Lower lobe of right lung (tissue), 2 donors: ENCODE results near the gene DMD. TPM values are rescaled to one million over a fixed set of nuclear protein-coding genes. Genes with fewer than 3 reads are reported as not detected.

ENCODE experiments used
- ATAC-seq, 2 donors: fragments of 200-7000 bp; cut with Tn5 transposase; one replicate each; pipeline ENCODE4 v1.9.1; 2020 to 2022; ENCODE audit warnings: mild to moderate bottlenecking in 2 of 2, moderate library complexity in 2 of 2
- DNase-seq: peaks from one replicate; pipeline ENCODE4 v3.0.0-alpha.2; 2020
- H3K27ac ChIP-seq: fragments of 200-600 bp; one replicate; pipeline ENCODE4 v1.8.0; 2022
- H3K27me3 ChIP-seq: fragments of 200-600 bp; one replicate; pipeline ENCODE4 v1.8.0; 2022; ENCODE audit warnings: low read depth
- H3K36me3 ChIP-seq: fragments of 200-600 bp; one replicate; pipeline ENCODE4 v1.8.0; 2022; ENCODE audit warnings: mild to moderate bottlenecking
- H3K4me1 ChIP-seq: fragments of 200-600 bp; one replicate; pipeline ENCODE4 v1.8.0; 2022
- H3K4me3 ChIP-seq: fragments of 200-600 bp; one replicate; pipeline ENCODE4 v1.8.0; 2022; ENCODE audit warnings: mild to moderate bottlenecking
- H3K9me3 ChIP-seq: fragments of 200-600 bp; one replicate; pipeline ENCODE4 v1.8.0; 2022
- CTCF ChIP-seq: fragments of 200-600 bp; IDR thresholded peaks from one replicate; pipeline ENCODE4 v1.8.0; 2022; ENCODE audit warnings: antibody characterized with exemption, mild to moderate bottlenecking
- intact Hi-C: fragments of 100-400 bp; cut with DNase I; formaldehyde crosslinking; loops from one replicate; pipeline ENCODE4 v1.11.0; 2022
- total RNA-seq: library from RNA; stranded (reverse); fragmentation: NEBNext Ultra II Directional; extraction: Animal tissue kit (Norgen Biotek cat#: 25700); gene quantifications from one replicate; pipeline ENCODE4 v1.2.1, GENCODE V29; 2021
- donor health status: DM: no; HTN: yes; CAD: no; lungs with severe emphysema.

Gene DMD
- total RNA-seq, 1 donor from 2014 or later, result 29.4 TPM

- H3K27me3 ChIP-seq, result no peaks in the 10 kb centered on the region
- H3K4me3 ChIP-seq, result no peak overlapping the region
- intact Hi-C loops, result no loop called here
- no peak for ATAC-seq
- H3K27ac ChIP-seq, result no peak overlapping the region
- no peaks in the 10 kb centered on the region for H3K4me1 ChIP-seq
- no peaks in the 10 kb centered on the region for H3K9me3 ChIP-seq
- no peaks in the 10 kb centered on the region for H3K36me3 ChIP-seq
- no peak for TF ChIP-seq CTCF
- no peak for DNase-seq
These were observed 2073.2 kb downstream of the DMD start for GRCh38 chrX:31138124-31138523.

GRCh38 chrX:31136144-31136611 lies 2075.2 kb downstream of the DMD start:
- no peaks in the 10 kb centered on the region for H3K4me1 ChIP-seq
- peaks cover 5% of the 10 kb centered on the region for H3K36me3 ChIP-seq
- H3K9me3 ChIP-seq, result no peaks in the 10 kb centered on the region
- DNase-seq, result no peak
- no peaks in the 10 kb centered on the region for H3K27me3 ChIP-seq
- intact Hi-C loops, result no loop called here
- no peak for ATAC-seq
- TF ChIP-seq CTCF, result no peak
- no peak overlapping the region for H3K27ac ChIP-seq
- H3K4me3 ChIP-seq, result no peak overlapping the region

GRCh38 chrX:31132821-31133241 lies 2078.5 kb downstream of the DMD start:
- H3K27ac ChIP-seq, result no peak overlapping the region
- ATAC-seq, result no peak
- no peaks in the 10 kb centered on the region for H3K27me3 ChIP-seq
- TF ChIP-seq CTCF, result no peak
- H3K4me1 ChIP-seq, result no peaks in the 10 kb centered on the region
- no peaks in the 10 kb centered on the region for H3K9me3 ChIP-seq
- peaks cover 5% of the 10 kb centered on the region for H3K36me3 ChIP-seq
- DNase-seq, result no peak
- H3K4me3 ChIP-seq, result no peak overlapping the region
- intact Hi-C loops, result no loop called here

- Histone ChIP-seq H3K4me3 (no peak overlapping the region), H3K9me3 (no peaks in the 10 kb centered on the region), H3K36me3 (peaks cover 5% of the 10 kb centered on the region), H3K27ac (no peak overlapping the region), H3K4me1 (no peaks in the 10 kb centered on the region), H3K27me3 (no peaks in the 10 kb centered on the region)
- no peak for DNase-seq
- no peak for TF ChIP-seq CTCF
- no peak for ATAC-seq
- intact Hi-C loops, result no loop called here
These were observed 2080.7 kb downstream of the DMD start for GRCh38 chrX:31130457-31131220.

- ATAC-seq (no peak), DNase-seq (no peak)
- H3K9me3 ChIP-seq, result no peaks in the 10 kb centered on the region
- no peak overlapping the region for H3K4me3 ChIP-seq
- no peaks in the 10 kb centered on the region for H3K4me1 ChIP-seq
- peaks cover 5% of the 10 kb centered on the region for H3K36me3 ChIP-seq
- no peak overlapping the region for H3K27ac ChIP-seq
- no peaks in the 10 kb centered on the region for H3K27me3 ChIP-seq
- no peak for TF ChIP-seq CTCF
- intact Hi-C loops, result no loop called here
These were observed 2082.5 kb downstream of the DMD start for GRCh38 chrX:31128855-31129254.
